ENCODE measurements around the gene EXOC6B. TPM values are rescaled to one million over a fixed set of nuclear protein-coding genes. Genes with fewer than 3 reads are reported as not detected.
A peak's percentile ranks its signal among the peaks of the same experiment; 100 is the strongest.

The EXOC6B gene
- total RNA-seq, 1 experiment from 2014 or later = 11.7 TPM

DNA sequence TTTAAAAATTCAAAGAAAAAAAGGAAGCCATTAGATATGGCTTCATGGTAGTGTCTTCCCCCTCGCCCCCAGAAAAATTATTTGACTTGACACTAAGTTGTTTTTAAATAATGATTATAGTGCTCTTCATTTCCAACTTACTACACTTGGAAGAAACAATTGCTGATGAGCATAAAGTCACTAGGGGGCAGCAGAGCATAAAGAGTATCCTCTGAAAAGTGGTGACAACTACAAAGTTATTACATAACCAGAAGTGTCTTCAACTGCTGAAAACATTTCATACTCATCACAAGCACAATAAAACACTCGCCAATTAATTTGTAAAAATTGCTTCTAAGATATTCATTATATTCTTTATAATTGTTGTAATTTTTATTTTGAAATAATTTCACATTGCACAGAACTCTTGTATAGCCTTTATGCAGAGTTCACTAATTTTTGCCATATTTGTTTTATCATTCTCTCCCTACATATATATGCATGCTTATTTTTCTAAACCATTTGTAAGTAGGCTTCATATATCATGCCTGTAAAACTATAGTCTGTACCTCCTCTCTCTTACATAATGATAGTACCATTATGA is 54.9 kb downstream of the EXOC6B start:
- Histone ChIP-seq H3K4me3 (no peak overlapping the region), H3K27me3 (no peaks in the 10 kb centered on the region), H3K9me3 (no peaks in the 10 kb centered on the region), H3K36me3 (no peaks in the 10 kb centered on the region)
- peak; percentile 16 for DNase-seq

DNA sequence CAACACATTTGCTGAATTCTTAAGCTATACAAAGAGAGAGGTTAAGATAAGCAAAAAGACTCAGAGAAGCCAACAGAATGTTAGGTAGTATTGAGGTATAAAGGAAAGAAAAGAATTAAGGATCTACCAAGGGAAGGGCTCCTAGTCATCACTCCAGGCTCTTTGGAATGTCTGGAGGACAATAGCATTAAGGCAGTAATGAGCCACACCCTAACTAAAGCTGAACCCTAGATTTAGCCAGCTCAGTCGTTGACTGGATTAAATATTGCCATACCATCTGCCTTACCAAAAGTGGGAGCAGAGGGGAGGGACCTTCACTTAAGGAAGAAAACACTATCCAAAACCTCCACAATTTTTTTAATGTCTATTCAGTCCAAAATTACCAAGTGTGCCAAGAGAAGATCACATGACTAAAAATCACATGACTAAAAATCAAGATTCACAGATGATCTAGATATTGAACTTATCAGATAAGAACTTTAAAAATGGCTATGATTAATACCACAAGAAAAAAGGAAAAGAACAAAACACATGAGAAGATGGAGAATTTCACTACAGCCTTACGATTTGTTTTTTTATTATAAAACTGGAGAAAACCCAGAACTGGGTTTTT is 59.7 kb downstream of the EXOC6B start:
- H3K27me3 ChIP-seq = no peaks in the 10 kb centered on the region
- H3K36me3 ChIP-seq = no peaks in the 10 kb centered on the region
- no peak for DNase-seq
- peaks cover 20% of the 10 kb centered on the region for H3K9me3 ChIP-seq
- H3K4me3 ChIP-seq = no peak overlapping the region

DNA sequence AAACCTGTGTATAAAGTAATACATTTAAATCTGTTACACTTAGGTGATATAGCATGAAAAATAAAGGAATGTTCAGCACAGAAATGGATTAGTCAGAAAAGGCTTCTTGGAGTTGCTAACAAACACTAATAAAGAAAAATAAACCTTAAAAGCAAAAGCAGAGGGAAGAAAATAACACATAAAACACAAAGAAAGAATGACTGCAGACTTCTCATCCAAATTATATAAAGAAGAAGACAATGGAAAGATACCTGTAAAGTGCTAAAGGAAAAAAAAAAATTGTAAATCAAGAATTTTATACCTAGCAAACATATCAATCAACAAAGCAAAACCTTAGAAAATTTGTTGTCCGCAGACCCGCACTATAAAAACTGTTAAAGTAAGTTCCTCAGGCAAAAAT is 63.6 kb downstream of the EXOC6B start:
- Histone ChIP-seq H3K27me3 (no peaks in the 10 kb centered on the region), H3K4me3 (no peak overlapping the region), H3K36me3 (no peaks in the 10 kb centered on the region), H3K9me3 (peaks cover 20% of the 10 kb centered on the region)
- DNase-seq = no peak

DNA sequence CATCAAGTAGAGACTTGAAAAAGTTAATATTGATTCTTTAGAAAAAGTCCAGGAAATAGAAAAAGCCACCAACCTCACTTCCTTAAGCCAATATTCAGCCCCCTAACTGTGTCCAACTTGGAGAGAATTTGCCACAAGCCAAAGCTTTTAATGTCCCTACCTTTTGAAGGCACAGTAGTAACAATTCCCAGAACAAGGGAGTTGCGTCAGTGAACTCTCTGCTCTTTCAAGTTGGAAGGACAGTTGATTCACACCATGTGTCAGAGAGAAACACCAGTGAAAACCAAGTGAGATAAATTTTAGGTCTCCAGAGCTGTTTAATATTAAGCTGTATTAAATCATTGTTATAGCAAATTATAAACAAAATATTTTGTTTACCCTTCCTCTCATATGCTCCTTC is 66.1 kb downstream of the EXOC6B start:
- H3K27me3 ChIP-seq = no peaks in the 10 kb centered on the region
- H3K4me3 ChIP-seq = no peak overlapping the region
- no peak for DNase-seq
- H3K9me3 ChIP-seq = peaks cover 20% of the 10 kb centered on the region
- H3K36me3 ChIP-seq = no peaks in the 10 kb centered on the region

DNA sequence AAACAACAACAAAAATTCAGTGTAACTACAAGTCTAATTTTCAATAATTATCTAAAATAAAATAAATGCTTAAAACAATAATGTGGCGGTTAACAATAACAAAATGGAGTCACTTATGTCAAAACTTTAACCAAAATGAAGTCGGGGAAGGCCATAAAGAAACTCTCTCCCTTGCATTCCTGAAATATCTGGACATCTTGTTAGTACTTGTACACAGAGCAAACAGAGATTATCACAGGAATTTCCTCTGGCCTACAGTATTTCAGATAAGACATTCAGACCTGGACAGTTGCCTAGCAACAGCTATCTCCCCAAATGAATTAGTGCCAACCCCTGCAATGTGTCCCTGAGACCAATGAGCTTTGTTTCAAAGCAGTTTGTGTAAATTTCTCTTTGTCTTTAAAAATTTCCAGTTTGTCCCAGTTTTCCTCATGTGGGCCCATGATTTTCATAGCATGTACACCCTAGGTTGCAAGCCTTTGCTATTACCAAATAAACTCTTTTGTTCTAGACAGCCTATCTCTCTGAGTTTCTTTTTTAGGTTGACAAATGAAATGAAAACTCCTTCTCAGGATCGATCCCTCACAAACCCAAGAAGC is 68.6 kb downstream of the EXOC6B start:
- H3K36me3 ChIP-seq = no peaks in the 10 kb centered on the region
- DNase-seq = no peak
- no peak overlapping the region for H3K4me3 ChIP-seq
- no peaks in the 10 kb centered on the region for H3K27me3 ChIP-seq
- H3K9me3 ChIP-seq = peaks cover 7% of the 10 kb centered on the region

DNA sequence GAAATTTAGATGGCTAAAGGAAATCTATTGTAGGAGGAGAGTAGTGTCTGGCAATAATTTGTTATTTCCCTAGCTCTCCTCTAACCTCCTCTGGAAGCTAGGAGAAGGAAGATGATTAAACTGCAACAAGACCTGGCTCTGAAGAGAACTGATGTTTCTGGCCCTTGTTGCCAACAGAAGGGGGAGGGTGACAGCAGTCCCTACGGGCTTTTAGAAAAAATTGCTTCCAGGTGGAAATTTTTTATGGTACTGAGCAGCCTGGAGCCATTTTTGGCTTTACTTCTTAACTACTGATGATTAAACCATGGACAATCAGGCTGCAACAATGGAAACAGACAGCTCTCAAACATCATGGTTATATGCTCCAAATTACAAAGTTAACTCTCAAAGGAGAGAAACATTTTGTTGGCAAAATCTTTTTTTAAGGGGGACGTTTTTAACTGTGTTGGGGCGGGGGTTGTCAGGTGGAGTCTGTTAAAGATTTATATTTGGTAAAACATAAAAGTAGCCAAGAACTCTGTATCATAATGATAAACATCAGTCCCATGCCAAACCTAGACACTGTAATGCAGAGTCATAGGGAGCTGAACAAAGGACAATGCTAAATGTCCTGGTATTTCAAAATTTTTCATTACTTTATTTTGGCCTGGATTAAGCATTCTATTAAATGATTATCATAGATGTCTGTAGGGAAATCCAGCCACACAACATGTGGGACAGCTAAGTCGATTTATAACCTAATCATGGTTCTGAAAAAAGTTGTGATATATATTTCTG is 70.0 kb downstream of the EXOC6B start:
- H3K27me3 ChIP-seq = no peaks in the 10 kb centered on the region
- H3K9me3 ChIP-seq = no peaks in the 10 kb centered on the region
- peak; percentile 48 for DNase-seq
- H3K36me3 ChIP-seq = no peaks in the 10 kb centered on the region
- no peak overlapping the region for H3K4me3 ChIP-seq

DNA sequence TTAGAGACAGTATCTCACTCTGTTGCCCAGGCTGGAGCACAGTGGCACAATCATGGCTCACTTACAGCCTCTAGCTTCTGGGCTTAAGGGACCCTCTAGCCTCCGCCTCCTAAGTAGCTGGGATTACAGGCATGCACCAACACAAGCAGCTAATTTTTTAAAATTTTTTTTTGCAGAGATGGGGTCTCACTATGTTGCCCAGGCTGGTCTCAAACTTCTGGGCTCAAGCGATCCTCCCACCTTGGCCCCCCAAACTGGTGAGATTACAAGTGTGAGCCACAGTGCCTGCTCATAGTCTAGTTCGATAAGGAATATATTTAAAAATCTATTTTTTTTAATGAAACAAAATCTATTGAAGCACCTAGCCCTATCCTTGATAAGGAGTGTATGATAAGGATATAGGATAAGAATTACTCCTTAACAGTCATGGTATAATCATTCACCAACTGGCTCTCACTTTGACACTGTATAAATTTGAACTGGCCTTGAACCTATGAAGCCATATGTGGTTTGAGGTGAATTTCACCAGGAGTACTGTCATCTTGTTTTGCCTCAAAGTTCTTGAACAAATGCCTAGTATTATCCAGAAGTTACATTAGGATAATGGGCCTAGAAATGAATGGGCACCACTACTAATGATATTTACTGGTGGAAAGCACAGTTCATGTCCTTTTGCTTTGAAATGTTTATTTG is 71.1 kb downstream of the EXOC6B start:
- Histone ChIP-seq H3K4me3 (no peak overlapping the region), H3K9me3 (no peaks in the 10 kb centered on the region), H3K27me3 (no peaks in the 10 kb centered on the region), H3K36me3 (no peaks in the 10 kb centered on the region)
- no peak for DNase-seq

DNA sequence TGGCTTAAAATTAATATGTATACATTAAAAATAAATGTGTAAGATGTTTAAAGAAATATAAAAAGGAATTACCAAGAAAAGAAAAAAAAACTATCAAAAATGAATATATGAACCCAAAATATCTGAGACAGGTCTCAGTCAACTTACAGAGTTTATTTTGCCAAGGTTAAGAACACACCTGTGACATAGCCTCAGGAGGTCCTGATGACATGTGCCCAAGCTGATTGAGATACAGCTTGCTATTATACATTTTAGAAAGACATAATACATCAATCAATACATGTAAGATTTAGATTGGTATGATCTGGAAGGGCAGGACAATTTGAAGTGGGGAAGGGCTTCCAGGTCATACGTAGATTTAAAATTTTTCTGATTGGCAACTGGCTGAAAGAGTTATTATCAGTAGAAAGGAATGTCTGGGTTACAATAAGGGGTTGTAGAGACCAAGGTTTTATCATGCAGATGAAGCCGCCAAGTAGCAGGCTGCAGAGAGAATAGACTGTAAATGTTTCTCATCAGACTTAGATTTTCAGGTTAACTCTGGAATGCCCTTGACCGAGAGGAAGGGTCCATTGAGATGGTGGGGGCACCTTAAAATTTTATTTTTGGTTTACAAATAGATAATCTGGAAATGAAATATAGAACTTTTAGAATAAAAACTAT is 74.7 kb downstream of the EXOC6B start:
- Histone ChIP-seq H3K4me3 (no peak overlapping the region), H3K27me3 (no peaks in the 10 kb centered on the region), H3K9me3 (no peaks in the 10 kb centered on the region), H3K36me3 (no peaks in the 10 kb centered on the region)
- DNase-seq = no peak

DNA sequence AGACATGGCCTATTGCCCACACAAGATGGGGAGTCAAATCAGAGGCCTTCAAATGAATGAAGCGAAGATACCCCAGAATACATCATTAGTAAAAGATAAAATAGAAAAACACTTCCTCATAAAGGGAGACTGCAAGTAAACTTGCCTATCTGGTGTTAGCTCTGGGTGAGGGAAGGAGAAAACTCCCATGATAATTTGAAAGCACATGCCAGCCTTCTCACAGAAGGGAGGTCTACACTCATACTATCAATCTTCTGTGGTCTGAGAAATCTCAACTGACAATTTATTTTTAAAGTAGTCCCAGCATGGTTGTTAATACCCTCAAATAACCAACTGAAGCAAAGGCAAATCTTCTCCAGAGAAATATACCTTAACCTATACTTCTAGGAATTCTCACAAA is 75.4 kb downstream of the EXOC6B start:
- DNase-seq = no peak
- no peaks in the 10 kb centered on the region for H3K27me3 ChIP-seq
- no peaks in the 10 kb centered on the region for H3K9me3 ChIP-seq
- no peaks in the 10 kb centered on the region for H3K36me3 ChIP-seq
- H3K4me3 ChIP-seq = no peak overlapping the region

DNA sequence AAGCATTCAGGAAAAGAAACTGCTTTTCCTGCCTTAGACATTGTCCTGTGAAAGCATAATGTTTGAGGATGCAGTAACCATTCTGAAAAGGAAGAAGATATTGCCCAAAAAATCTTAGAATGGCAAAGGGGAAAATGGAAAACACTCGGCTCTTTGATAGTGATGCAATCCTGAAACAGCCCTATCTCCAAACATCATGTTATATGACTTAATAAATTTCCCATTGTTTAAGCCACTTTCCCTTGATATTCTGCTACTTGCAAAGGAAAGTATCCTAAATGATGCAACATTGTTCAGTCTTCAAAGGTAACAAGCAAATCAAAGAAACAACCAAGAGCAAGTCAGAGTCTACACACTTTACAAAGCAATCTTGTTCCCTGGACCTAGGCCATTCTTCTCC is 78.5 kb downstream of the EXOC6B start:
- H3K27me3 ChIP-seq = no peaks in the 10 kb centered on the region
- H3K4me3 ChIP-seq = no peak overlapping the region
- no peaks in the 10 kb centered on the region for H3K9me3 ChIP-seq
- H3K36me3 ChIP-seq = no peaks in the 10 kb centered on the region
- DNase-seq = no peak

DNA sequence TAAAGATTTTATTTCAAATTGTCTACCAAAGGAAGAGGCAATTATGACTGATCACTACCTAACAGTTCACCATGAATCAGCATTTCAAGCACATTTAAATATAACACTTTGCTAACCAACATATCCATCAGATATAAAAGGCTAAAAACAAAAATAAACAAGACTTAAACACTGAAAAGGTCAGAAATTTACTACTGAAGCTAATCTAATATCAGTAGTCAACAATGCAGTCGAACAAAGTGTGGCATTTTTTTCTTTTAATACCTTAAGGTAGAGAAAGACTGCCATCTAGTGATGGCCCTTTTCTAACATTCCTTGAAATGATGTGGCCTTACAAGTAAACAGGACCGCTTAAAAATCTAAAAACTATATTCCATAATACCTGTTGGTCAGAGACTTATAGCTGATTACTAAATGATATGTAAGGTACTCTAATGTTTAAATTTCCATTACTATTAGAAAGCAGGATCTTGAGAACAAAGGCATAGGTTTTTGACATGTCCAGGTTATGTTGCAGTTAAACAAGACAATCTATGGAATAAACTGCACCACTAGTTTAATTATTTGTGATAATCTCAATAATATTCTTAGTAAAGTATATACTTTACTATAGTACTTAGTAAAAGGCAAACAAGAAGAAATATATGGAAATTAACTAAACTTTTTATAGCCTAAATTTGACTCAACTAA is 80.0 kb downstream of the EXOC6B start:
- Histone ChIP-seq H3K27me3 (no peaks in the 10 kb centered on the region), H3K9me3 (no peaks in the 10 kb centered on the region), H3K4me3 (no peak overlapping the region), H3K36me3 (no peaks in the 10 kb centered on the region)
- DNase-seq = no peak

DNA sequence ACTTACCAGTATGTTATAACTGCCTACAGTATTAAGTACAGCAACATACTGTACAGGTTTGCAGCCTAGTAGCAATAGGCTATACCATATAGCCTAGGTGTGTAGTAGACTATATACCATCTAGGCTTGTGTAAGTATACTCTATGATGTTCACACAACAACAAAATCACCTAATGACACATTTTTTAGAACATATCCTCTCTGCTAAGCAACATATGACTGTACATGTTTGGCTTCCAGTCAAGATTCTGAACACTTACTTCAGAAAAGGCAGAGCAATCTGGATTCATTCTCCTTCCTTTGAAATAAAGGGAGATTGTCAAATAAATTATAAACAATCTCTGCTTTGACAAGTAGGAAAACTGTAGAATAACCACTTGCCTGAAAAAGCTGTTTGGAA is 81.8 kb downstream of the EXOC6B start:
- Histone ChIP-seq H3K36me3 (no peaks in the 10 kb centered on the region), H3K27me3 (no peaks in the 10 kb centered on the region), H3K4me3 (no peak overlapping the region), H3K9me3 (no peaks in the 10 kb centered on the region)
- DNase-seq = no peak

DNA sequence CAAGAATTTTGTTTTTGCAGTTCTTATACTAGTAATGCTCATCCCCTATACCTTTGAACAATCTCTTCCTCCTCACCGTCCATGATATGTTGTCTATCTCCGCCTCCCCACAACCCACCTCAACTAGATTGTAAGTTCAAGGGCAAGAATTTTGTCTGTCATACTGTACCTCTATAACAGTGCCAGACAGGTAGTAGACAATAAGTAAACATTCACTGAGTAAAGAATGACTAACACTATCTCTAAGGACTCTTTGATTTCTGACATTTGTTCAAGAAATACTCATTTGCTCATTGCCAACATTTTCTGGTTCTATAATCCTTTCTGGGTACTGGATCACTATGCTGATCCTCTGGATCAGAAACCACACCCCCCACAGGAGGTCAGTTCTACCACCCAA is 82.4 kb downstream of the EXOC6B start:
- H3K27me3 ChIP-seq = no peaks in the 10 kb centered on the region
- DNase-seq = no peak
- no peak overlapping the region for H3K4me3 ChIP-seq
- H3K9me3 ChIP-seq = no peaks in the 10 kb centered on the region
- no peaks in the 10 kb centered on the region for H3K36me3 ChIP-seq

DNA sequence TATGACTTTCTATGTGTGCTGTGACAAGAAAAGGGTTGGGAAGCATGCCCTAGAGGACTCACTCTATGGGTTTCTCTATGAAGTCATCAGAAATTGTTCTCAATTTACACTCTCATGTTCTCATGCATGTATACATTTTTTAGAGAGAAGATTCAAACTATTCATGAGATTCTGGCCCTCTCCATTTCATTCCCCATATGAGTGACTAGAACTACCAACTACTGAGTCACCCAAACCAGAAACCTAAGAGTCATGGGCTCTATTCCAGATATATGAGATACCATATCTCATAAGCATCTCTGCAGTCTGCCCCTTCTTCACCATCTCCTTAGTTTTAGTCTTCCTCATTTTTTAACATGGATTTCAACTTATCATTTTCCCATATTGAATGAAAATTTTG is 87.7 kb downstream of the EXOC6B start:
- no peak overlapping the region for H3K4me3 ChIP-seq
- H3K36me3 ChIP-seq = no peaks in the 10 kb centered on the region
- H3K27me3 ChIP-seq = no peaks in the 10 kb centered on the region
- no peaks in the 10 kb centered on the region for H3K9me3 ChIP-seq
- DNase-seq = no peak

DNA sequence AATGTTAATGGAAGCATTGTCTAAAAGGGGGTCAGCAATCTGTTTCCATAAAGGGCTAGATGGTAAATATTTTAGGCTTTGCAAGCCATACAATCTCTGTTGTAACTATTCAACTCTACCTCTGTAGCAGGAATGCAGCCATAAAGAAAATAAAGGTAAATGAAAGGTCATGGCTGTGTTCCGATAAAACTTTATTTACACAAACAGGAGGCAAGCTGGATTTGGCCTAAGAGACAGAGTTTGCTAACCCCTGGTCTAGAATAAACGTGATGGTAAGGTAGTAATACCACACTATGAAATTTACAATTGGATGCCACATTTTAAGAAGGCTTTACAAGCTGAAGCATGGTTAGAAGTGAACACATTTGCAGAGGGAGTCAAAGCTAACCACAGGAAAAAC is 91.4 kb downstream of the EXOC6B start:
- Histone ChIP-seq H3K9me3 (no peaks in the 10 kb centered on the region), H3K4me3 (no peak overlapping the region), H3K27me3 (no peaks in the 10 kb centered on the region), H3K36me3 (no peaks in the 10 kb centered on the region)
- DNase-seq = no peak

DNA sequence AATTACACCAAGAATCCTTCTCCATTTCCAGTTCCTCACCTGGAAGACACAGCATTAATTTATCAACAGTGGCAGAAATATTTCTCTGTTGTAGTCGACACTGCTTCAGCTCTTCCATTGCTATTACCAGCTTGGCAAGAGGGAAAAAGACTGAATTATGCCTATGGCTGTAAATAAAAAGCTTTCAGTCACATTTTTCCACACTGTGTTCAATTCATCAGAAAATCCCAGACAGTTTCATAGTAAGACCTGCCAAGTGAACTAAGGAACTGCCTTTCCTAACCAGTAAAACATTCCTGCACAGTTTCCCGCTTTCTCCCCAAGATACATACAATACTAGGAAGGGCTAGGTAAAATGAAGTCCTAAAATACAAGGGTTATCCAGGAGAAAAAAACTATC is 94.7 kb downstream of the EXOC6B start:
- no peak overlapping the region for H3K4me3 ChIP-seq
- no peak for DNase-seq
- H3K36me3 ChIP-seq = no peaks in the 10 kb centered on the region

More for the DNA sequence above, 94.7 kb downstream of the EXOC6B start:
- no peaks in the 10 kb centered on the region for H3K9me3 ChIP-seq
- no peaks in the 10 kb centered on the region for H3K27me3 ChIP-seq
